Erythroblast (primary cell): Measurements from ENCODE around the gene BMP7.

Source experiments
- GATA1 ChIP-seq: IDR thresholded peaks from 2 replicates; pipeline ENCODE4 v1.6.1; 2011; ENCODE audit warnings: low read depth, mild to moderate bottlenecking, control low read depth, low read length, moderate library complexity
- POLR2A ChIP-seq: IDR thresholded peaks from 2 replicates; pipeline ENCODE4 v1.6.1; 2011; ENCODE audit warnings: mild to moderate bottlenecking, low read length

DNA sequence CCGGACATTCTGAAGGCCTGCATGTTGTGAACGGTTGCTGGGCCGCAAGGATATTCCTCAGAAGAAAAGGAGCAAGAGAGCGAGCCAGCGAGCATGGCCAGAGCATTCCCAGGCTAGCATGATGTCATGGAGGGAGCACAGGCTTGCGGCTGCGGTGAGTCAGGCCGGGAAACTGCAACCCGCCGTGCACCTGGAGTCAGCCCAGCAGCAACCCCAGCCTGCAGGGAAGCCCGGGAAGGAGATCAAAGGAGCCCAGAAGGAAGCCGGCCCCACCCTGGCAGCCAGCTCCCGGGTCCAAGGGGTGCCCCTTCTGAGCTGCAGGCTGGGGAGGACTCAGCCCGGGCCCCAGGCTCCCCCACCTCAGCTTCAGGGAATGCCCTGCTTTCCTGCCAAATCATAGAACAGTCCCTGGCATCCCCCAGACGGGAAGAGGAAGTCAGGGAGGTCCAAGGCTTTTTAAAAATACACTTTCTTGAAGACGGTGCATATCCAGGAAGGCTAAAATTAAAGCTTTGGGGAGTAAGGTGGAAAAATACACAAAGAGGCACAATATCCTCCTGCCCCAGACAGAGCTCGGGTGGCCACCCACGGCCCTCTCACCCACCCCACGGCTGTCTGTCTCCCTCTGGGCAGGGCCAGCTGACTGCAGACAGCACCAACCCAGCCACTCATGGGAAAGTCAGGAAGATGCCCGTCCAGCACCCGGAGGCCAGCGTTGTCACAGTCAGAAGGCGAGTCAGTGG lies 53.7 kb downstream of the BMP7 start:
- TF ChIP-seq POLR2A (no peak), GATA1 (no peak)
